RWPE1 (cell line): ENCODE data around the gene SDR42E2.

Source experiments
- CTCF ChIA-PET: fragments of 350-600 bp; sonication (Branson Sonifier 250); formaldehyde crosslinking; extraction: SDS; loops from one replicate; lab custom pipeline; 2021; lab: Yijun Ruan, JAX
- POLR2A ChIA-PET: fragments of 400-600 bp; formaldehyde crosslinking; extraction: SDS; loops from one replicate; lab custom pipeline; 2020; ENCODE audit warnings: antibody characterized with exemption; ENCODE audit not compliant: low non-redundant PET; lab: Yijun Ruan, JAX
- DNase-seq: peaks from one replicate; pipeline ENCODE4 v3.0.0; 2012; ENCODE audit warnings: low spot score
- H3K27ac ChIP-seq: fragments of 450-650 bp; 2 replicates; pipeline ENCODE4 v1.5.1; 2017
- CTCF ChIP-seq: fragments of 450-650 bp; conservative IDR thresholded peaks from 2 replicates; pipeline ENCODE4 v1.5.1; 2017; ENCODE audit warnings: low read depth, mild to moderate bottlenecking

Gene SDR42E2

GRCh38 chr16:22181843-22182242 lies 19.5 kb downstream of the SDR42E2 start:
- CTCF ChIA-PET: interaction anchor here (1.1 kb wide), 1 partner anchor 104 kb away, joined by 3 read pairs; no protein-coding TSS in a partner anchor
- TF ChIP-seq CTCF: no peak
- DNase-seq: no peak
- no peak overlapping the region for H3K27ac ChIP-seq
- POLR2A ChIA-PET: no interaction called here

- ChIA-PET POLR2A (no interaction called here), CTCF (interaction anchor here (0.7 kb wide), 1 partner anchor 19 kb away, joined by 4 read pairs; no protein-coding TSS in a partner anchor)
- no peak overlapping the region for H3K27ac ChIP-seq
- TF ChIP-seq CTCF: no peak
- no peak for DNase-seq
Observed at GRCh38 chr16:22183335-22183734, 21.0 kb downstream of the SDR42E2 start.

- TF ChIP-seq CTCF: 0 out of 2 replicates have a peak, but pooled peaks have one; percentile 16
- CTCF ChIA-PET: interaction anchor here (0.6 to 0.7 kb wide), 2 partner anchors 20 to 69 kb away, joined by 3 to 4 read pairs; no protein-coding TSS in a partner anchor
- POLR2A ChIA-PET: no interaction called here
- no peak for DNase-seq
- H3K27ac ChIP-seq: no peak overlapping the region
Observed at GRCh38 chr16:22183901-22184614, 21.8 kb downstream of the SDR42E2 start.

- ChIA-PET CTCF (no interaction called here), POLR2A (no interaction called here)
- no peak overlapping the region for H3K27ac ChIP-seq
- TF ChIP-seq CTCF: no peak
- no peak for DNase-seq
Observed at GRCh38 chr16:22184615-22184968, 22.3 kb downstream of the SDR42E2 start.

GRCh38 chr16:22186517-22186916 lies 24.2 kb downstream of the SDR42E2 start:
- TF ChIP-seq CTCF: no peak
- DNase-seq: no peak
- ChIA-PET CTCF (no interaction called here), POLR2A (no interaction called here)
- H3K27ac ChIP-seq: no peak overlapping the region

GRCh38 chr16:22188267-22188594 lies 25.9 kb downstream of the SDR42E2 start:
- POLR2A ChIA-PET: no interaction called here
- CTCF ChIA-PET: interaction anchor here (0.6 to 1.2 kb wide), 8 partner anchors 46 to 537 kb away, joined by 3 to 5 read pairs (median 3); no protein-coding TSS in a partner anchor
- TF ChIP-seq CTCF: no peak
- H3K27ac ChIP-seq: no peak overlapping the region
- no peak for DNase-seq
